8988T (cell line): ENCODE results near the gene LGALS7B.
"Not testable (repeated sequence)": the region's sequence is repeated elsewhere in the genome, so short reads cannot be mapped to it uniquely, and the experiment has no call there.

Source experiments
- DNase-seq: peaks from one replicate; pipeline ENCODE4 v3.0.0; 2011

LGALS7B gene

GRCh38 chr19:38797781-38798180 is 8.8 kb downstream of the LGALS7B start:
- not testable (repeated sequence) for DNase-seq

DNA sequence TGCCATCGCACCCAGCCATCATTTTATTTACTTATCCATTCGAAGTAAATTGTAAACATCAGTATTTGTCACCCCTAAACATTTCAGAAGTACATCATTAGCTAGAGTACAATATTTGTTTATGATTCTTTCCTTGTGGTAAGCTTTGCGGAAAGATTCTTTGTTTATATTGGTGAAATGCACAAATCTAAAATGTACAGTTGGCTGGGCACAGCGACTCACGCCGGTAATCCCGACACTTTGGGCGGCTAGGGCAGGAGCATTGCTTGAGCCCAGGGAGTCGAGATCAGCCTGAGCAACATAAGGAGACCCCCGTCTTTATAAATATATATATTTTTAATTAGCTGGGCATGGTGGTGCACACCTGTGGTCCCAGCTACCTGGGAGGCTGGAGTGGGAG is 10.1 kb downstream of the LGALS7B start:
- DNase-seq: no peak

DNA sequence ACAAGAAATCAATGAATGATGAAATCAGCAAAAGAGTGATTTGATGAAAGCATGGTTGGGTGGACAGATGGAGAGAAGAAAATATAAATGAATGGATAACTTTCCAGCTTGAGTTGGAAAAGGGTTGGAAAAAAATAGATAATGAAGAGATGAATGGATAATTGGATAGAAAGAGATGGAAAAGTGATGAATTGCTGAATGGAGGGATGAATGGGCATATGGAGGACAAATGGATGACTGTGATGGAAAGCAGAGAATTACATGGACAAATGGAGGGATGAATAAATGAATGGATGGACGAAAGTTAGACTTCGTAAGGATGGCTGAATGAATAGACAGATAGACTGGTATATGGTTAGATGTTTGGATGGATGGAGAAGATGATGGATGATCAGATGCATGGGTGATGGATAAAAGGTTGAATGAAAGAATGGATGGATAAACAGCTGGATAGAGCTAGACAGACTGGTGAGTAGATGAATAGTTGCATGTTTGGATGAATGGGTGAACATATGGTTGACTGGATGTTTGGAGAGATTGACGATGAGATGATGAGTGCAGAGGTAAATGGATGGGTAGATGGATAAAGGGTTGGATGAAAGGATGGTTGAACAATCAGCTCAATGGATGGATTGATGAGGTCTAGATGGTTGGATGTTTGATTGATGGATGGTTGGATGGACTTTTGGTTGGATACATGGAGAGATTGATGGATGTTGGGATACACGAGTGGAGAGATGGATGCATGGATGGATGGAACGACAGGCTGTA is 11.8 kb downstream of the LGALS7B start:
- DNase-seq: no peak

DNA sequence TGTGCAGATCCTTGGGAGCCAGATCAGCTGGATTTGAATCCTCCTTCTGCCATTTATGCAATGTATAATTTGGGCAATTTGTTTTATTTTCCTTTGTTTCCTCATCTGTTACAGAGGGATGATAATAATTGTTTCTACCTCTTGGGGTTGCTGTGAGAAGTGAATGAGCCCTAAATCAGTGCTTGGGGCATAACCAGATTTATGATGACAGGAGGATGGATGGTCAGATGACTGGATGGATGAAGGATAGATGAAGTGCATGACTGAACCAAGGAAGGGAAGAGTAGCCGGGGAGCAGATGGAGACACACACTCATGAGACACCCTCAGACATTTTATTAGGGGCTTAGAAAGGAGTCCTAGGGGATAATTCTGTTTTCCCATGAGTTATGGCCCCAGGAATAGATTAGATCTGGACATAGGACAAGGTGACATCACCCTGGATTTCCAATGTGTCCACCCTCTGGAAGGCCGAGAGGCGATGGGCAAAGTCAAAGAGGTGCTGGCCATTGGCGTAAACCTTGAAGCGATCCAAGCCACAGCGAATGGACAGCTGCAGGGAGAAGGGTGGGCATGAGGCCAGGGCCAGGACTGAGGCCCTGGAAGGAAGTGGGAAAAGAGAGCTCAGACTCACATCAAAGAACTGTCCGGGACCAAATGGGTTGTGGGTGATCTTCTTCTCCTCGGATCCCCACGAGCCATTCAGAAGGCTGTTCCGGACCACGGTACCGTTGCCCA is 12.5 kb downstream of the LGALS7B start:
- DNase-seq: no peak

DNA sequence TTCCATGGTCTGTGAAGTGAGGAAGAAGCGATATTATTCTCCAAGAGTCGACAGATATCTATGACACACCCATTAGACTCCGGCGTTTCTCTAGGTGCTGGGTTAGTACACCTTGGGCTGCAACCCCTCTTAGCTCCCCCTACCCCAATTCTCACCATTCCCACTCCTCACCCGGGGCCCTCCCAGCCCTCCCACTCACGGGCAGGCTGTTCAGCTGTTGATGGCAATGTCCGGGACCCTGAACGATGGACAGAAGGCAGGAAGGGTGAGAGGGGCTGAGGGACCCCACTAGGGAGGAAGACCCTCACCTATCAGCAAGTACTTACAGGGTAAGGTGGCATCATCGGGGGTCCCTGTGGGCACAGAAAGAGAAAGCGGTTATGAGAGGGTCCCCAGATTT is 14.5 kb downstream of the LGALS7B start:
- no peak for DNase-seq

DNA sequence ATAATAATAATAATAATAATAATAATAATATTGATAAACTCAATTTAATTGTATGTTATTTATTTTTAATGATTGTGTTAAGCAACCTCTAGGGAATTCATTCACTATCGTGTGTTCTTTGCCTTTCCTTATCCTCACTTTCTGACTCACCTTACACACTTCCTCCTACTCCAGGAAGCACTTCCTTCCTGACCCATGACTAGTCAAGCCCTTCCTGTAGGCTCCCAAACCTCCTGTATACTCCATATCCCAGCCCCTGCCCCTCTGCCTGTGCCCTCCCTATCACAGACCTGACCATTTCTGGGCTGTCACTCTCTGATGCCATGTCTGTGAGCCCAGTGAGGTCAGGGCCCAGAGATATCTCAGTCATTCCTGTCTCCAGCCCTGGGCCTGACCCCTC is 16.2 kb downstream of the LGALS7B start:
- DNase-seq: peak; percentile 77

GRCh38 chr19:38806371-38806770 is 17.4 kb downstream of the LGALS7B start:
- no peak for DNase-seq

DNA sequence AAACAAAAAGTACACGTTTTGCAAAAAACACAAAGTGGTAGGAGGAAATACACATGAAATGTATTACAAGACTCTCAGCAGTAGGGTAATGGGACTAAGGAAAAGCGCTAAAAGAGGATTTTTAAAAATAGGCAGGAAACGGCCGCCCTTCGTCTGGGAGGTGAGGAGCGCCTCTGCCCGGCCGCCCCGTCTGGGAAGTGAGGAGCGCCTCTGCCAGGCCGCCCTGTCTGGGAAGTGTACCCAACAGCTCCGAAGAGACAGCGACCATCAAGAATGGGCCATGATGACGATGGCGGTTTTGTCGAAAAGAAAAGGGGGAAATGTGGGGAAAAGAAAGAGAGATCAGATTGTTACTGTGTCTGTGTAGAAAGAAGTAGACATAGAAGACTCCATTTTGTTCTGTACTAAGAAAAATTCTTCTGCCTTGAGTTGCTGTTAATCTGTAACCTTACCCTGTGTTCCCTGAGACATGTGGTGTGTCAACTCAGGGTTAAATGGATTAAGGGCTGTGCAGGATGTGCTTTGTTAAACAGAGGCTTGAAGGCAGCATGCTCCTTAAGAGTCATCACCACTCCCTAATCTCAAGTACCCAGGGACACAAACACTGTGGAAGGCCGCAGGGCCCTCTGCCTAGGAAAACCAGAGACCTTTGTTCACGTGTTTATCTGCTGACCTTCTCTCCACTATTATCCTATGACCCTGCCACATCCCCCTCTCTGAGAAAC is 18.5 kb downstream of the LGALS7B start:
- not testable (repeated sequence) for DNase-seq

DNA sequence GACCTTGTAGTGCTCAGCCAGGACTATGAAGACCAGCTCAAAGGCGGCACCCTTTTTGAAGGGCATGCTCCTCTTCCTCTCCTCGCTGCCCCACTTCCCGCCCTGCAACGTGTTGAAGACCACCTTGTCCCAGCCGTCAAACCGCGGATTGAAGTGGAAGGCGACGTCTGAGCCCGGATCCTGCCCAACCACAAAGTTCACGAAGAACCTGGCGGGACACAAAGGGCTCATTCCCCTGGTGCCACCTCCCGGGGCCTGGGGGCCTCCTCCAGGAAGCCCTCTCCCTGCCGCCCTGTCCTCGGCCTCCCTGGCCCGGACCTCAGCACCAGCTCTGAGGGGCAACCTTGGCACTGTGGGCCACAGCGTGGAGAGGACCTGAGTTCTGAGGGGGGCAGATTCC is 19.7 kb downstream of the LGALS7B start:
- no peak for DNase-seq

DNA sequence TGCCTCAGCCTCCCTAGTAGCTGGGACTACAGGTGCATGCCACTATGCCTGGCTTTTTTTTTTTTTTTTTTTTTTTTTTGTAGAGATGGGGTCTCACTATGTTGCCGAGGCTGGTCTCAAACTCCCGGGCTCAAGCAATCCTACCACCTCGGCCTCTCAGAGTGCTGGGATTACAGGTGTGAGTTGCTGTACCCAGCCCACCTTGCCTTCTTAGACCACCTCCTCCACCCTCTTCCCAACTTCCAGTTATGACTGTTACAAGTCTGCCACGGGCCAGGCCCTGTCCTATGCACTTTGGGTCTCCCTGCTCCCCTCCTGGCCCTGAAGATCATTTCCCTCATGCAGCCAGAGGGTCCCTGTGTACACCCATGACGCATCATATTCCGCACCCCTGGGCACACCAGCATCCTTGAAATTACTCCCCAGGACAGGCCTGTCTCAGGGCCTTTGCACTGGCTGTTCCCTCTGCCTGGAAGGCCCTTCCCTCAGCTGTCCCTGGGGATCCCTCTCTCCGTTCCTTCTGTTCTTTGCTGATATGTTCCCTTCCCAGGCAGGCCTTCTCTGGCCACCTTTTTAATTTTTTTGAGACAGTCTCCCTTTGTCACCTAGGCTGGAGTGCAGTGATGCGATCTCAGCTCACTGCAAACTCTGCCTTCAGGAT is 20.7 kb downstream of the LGALS7B start:
- DNase-seq: no peak

DNA sequence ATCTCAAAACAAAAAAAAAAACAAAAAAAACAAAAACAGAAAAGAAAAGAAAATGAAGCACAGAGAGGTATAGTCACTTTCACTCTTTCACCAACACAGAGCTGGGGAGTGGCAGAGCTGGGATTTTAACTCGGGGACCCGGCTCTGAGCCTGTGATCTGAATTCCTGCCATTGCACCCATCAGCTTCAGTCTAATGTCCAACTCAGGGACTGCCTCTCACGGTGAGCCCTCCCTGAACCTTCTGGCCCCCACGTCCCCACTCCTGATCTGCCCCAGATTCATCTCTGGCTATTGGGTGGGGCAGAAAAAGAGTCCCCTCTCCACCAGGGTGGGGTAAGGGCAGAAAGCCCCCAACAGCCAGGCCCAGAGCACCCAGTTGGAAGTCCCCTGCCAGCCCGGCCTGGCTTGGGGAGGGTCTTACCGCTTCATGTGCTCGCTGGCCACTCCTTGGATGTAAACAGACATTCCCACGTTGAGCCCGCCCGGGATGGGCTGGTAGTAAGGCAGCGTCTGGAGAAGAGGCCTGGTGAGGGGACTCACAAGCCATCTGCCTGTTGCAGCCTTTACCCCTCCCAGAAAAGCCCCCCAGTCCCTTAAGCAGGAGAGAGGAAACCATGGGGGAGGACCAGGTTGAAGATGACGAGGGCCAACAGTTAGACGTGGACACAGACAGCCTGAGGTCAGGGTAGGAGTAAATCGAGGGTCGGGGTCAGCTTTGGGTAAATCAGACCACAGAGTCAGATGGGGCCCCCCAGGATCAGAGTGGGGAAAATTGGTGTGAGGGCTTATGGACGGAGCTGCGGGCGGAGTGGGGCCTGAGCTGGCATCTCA is 23.2 kb downstream of the LGALS7B start:
- DNase-seq: peak; percentile 23

DNA sequence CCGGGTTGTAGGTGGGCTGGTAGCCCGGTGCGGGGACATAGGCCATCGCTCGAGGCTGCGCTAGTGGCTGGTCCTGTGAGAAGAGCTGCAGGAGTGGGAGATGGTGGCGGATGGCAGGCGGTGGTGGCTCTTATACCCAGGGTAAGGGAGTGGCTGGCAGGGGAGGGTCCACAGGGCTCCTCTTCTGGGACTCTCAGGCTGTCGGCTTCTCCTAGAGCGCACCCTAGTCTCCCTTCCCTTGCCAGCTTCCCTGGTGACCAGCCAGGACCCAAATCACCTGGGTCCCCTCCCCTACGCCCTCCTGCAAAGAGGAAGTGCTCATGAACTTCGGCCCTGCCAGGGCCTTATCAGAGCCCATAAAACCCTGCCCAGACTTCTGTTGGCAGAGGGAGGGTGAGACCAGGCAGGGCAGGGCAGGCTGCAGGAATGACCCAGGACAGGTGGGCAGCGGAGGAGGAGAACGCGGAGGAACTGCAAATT is 23.9 kb downstream of the LGALS7B start, which contains the start of gene LGALS4:
TSS of gene LGALS4 (minus strand) at position 105 of the 480 bp plus-strand sequence. CDS start at position 46, 59 bp downstream.
- peak; percentile 50 for DNase-seq

- DNase-seq: no peak
These were observed 24.3 kb downstream of the LGALS7B start for GRCh38 chr19:38813323-38813722.

DNA sequence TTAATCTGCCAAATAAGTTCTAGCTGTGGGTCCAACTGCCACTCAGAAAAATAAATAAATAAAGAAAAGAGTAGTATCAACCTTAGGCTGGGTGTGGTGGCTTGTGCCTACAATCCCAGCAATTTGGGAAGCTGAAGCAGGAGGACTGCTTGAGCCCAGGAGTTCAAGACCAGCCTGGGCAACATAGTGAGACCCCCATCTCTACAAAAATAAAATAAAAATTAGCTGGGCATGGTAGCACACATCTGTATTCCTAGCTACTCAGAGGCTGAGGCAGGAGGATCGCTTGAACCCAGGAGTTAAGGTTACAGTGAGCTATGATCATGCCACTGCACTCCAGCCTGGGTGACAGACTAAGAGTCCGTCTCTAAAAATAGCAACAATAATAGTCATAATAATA is 24.9 kb downstream of the LGALS7B start:
- DNase-seq: not testable (repeated sequence)

DNA sequence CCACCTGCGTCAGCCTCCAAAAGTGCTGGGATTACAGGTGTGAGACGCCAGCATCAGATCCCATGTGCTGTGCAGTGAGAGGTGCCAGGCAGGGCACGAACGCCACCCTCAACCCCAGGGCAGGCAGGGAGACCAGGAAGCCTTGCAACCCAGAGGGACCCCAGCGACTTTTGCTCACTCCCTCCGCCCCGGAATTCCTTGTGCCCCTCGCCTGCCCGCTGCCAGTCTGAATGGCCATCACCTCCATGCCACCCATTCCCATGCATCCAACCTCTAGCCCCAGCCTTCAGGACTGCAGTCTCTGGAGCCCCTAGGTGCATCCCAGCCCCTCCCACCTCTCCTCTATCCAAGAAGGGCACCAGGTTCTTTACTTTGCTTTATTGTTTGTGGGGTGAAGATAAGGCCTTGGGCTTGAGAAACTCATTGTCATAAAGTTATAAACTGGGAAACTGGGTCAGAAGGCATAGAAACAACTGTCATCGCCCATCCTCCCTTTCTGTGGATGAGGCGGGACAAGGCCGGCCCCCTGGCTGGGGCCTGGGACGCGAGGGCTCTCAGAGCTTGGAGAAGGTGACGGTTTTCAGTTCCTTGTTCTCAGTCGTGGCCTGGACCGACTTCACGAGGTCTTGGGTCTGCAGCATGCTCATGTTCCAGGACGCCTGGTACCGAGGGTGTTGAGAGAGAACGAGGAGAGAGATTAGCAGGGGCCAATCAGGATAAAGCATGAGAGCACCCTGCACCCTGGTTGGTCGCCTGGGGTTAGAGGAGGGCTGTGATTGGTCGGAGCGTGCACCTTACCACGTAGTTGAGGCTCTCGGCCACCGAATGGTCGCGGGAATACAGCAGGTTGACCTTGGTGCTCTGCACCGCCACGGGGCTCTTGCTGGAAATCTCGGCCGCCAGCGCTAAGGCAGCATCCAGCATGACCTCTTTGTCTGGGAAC is 26.3 kb downstream of the LGALS7B start:
- no peak for DNase-seq

DNA sequence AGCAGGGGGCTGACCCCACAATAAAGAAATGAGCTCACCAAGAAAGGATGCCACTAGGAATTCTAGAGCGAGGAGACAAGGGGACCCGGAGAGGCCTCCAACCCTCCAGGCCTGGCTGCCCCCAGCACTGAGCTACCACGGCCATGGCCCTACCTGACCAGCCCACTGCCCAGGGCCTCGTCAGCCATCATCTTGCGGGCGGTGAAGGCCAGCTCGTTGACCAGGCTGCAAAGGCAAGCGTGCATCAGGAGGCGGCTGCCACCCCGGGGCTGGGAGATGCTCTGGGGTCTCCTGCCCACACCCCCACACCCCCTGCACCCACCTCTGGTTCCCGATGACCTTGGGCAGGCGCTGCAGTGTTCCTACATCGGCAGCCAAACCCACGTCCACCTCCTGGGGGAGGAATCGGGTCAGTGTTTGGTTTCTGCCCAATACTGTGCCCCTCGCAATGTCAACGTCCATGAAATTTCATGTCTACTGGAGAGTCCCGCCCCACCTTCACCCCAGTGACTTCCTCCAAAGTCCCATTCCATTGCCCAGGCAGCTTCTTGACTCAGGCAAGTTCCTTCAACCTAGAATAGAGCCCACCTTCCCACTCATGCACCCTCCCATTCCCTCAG is 27.2 kb downstream of the LGALS7B start:
- DNase-seq: no peak

DNA sequence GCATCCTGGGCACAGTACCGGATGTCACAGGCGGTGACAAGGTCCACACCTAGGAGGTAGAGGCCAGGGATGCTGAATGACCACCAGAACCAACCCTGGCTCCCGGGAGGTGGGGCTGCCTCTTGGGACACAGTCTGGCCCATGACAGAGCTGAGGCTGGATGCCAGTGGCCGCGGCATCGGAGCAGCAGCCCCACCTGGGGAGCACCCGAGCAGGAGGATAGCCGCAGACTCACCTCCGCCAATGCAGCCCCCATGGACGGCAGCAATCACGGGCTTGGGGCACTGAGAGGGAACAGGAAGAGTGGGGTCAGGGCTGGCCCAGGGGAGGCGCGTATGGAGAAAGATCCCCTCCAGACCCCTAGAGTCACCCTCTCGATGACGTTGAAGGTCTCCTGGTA is 28.1 kb downstream of the LGALS7B start:
- no peak for DNase-seq

- no peak for DNase-seq
These were observed 30.4 kb downstream of the LGALS7B start for GRCh38 chr19:38819231-38819920.

DNA sequence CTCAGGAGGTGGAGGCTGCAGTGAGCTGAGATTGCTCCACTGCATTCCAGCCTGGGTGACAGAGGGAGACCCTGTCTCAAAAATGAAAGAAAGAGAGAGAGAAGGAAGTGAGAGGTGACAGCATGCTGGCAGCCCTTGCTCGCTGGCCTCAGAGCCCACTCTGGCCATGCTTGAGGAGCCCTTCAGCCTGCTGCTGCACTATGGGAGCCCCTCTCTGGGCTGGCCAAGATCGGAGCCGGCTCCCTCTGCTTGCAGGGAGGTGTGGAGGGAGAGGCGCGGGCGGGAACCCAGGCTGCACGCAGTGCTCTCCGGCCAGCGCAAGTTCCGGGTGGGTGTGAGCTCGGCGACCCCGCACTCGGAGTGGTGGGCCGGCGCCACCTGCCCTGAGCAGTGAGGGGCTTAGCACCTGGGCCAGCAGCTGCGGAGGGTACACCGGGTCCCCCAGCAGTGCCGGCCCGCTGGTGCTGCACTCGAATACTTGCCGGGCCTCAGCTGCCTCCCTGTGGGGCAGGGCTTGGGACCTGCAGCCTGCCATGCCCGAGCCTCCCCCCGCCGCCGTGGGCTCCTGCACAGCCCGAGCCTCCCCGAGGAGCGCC is 32.3 kb downstream of the LGALS7B start:
- DNase-seq: not testable (repeated sequence)
